ENCODE results near the gene AGO3. TPM values are rescaled to one million over a fixed set of nuclear protein-coding genes. Genes with fewer than 3 reads are reported as not detected.
A peak's percentile ranks its signal among the peaks of the same experiment; 100 is the strongest.

Gene AGO3
- total and polyA plus RNA-seq, 2 of the 13 experiments (the other 11 are each of a cell fraction or from before 2014, with no cell fraction given): 21.2 to 27.1 TPM

- FAIRE-seq (no peak), ATAC-seq (no peak; the same call in 2 of the 3 replicates), DNase-seq (ENCODE audit: low spot score) (no peak)
- no peak overlapping the region for H2AFZ ChIP-seq (ENCODE audit: low read length)
- BruUV-seq (replicated peaks): no TSS peak
- peak overlapping the region; percentile 91 for H3K4me2 ChIP-seq (ENCODE audit: low read depth, low read length)
- CTCF ChIA-PET (ENCODE audit: low intra/inter-chr PET ratio, low total read pairs): no interaction called here
- H3K79me2 ChIP-seq (ENCODE audit: insufficient read depth, low read length): no peaks in the 10 kb centered on the region
- 59% methylated on average over 5 of the region's 5 CpGs for WGBS (ENCODE audit: low lambda C conversion rate)
- no peak overlapping the region; the same call in 1 of the 2 replicates for H3K9ac ChIP-seq (ENCODE audit: insufficient read depth, low read depth, low read length)
- intact Hi-C loops (cut with micrococcal nuclease; ENCODE audit: unreplicated experiment) (no loop called here), in situ Hi-C loops (cut with HindIII; ENCODE audit: extremely low pct_ligation_motif_present, low pct_unique_long_range_greater_than_20kb) (no loop called here)
- no peaks in the 10 kb centered on the region for H4K20me1 ChIP-seq (ENCODE audit: insufficient read depth, low read length)
- peaks cover 4 to 23% of the 10 kb centered on the region in 2 experiments; a peak in 2 of 5 replicates for H3K27me3 ChIP-seq (ENCODE audit: control insufficient read depth in 1 of 2, insufficient read depth in 2 of 2, low read length in 2 of 2)
- TF ChIP-seq MTF1 (CRISPR knock-in tag; IDR thresholded peaks at IDR 0.05) (no peak), ZMYM3 (CRISPR knock-in tag; IDR thresholded peaks at IDR 0.05) (peak; percentile 60)
- H3K9me3 ChIP-seq (ENCODE audit: low read length): no peaks in the 10 kb centered on the region
- no peaks in the 10 kb centered on the region for H3K36me3 ChIP-seq (replicated peaks in 1 of 2; ENCODE audit: control insufficient read depth in 1 of 2, insufficient read depth in 2 of 2, low read length in 2 of 2)
- H3K27ac ChIP-seq (ENCODE audit: extremely low read length, insufficient read depth, low read length): no peak overlapping the region
- H3K4me1 ChIP-seq (ENCODE audit: insufficient read depth, low read length): peaks cover 32% of the 10 kb centered on the region
- peak overlapping the region in 1 of 3 experiments; percentile 69; a peak in 1 of 6 replicates for H3K4me3 ChIP-seq (replicated peaks in 1 of 3; ENCODE audit: insufficient read depth in 1 of 3, low read depth in 2 of 3, low read length in 3 of 3)
- POLR2A ChIA-PET: interaction anchor here (0.6 to 1.9 kb wide), 4 partner anchors 8 to 446 kb away, joined by 3 to 7 read pairs (median 4); no protein-coding TSS in a partner anchor
Measured at GRCh38 chr1:36114371-36114770, 183.5 kb downstream of the AGO3 start.

- WGBS (ENCODE audit: low lambda C conversion rate): 5% methylated on average over 4 of the region's 18 CpGs
- no peak for FAIRE-seq
- intact Hi-C loops (cut with micrococcal nuclease; ENCODE audit: unreplicated experiment): no loop called here
- ChIA-PET POLR2A (interaction anchor here (1.2 to 1.9 kb wide), 4 partner anchors 9 to 191 kb away, joined by 3 to 7 read pairs (median 5); no protein-coding TSS in a partner anchor), CTCF (ENCODE audit: low intra/inter-chr PET ratio, low total read pairs) (no interaction called here)
- peak overlapping the region; percentile 91 for H3K4me2 ChIP-seq (ENCODE audit: low read depth, low read length)
- no peaks in the 10 kb centered on the region for H4K20me1 ChIP-seq (ENCODE audit: insufficient read depth, low read length)
- no peaks in the 10 kb centered on the region for H3K9me3 ChIP-seq (ENCODE audit: low read length)
- peak overlapping the region; percentile 41; the same call in 1 of the 2 replicates for H3K9ac ChIP-seq (ENCODE audit: insufficient read depth, low read depth, low read length)
- no peaks in the 10 kb centered on the region for H3K79me2 ChIP-seq (ENCODE audit: insufficient read depth, low read length)
- DNase-seq (ENCODE audit: low spot score): no peak
- no peaks in the 10 kb centered on the region for H3K36me3 ChIP-seq (replicated peaks in 1 of 2; ENCODE audit: control insufficient read depth in 1 of 2, insufficient read depth in 2 of 2, low read length in 2 of 2)
- H3K4me1 ChIP-seq (ENCODE audit: insufficient read depth, low read length): peaks cover 41% of the 10 kb centered on the region
- no TSS peak for BruUV-seq (replicated peaks)
- H3K4me3 ChIP-seq (replicated peaks in 1 of 3; ENCODE audit: insufficient read depth in 1 of 3, low read depth in 2 of 3, low read length in 3 of 3): peak overlapping the region; percentile 53 to 69 (median 65)
- H3K27ac ChIP-seq (ENCODE audit: extremely low read length, insufficient read depth, low read length): no peak overlapping the region
- peak; percentile 63 for ATAC-seq
- peak overlapping the region; percentile 19 for H2AFZ ChIP-seq (ENCODE audit: low read length)
- peaks cover 4 to 23% of the 10 kb centered on the region in 2 experiments; a peak in 2 of 5 replicates for H3K27me3 ChIP-seq (ENCODE audit: control insufficient read depth in 1 of 2, insufficient read depth in 2 of 2, low read length in 2 of 2)
- in situ Hi-C loops (cut with HindIII; ENCODE audit: extremely low pct_ligation_motif_present, low pct_unique_long_range_greater_than_20kb): no loop called here
- TF ChIP-seq TGIF2 (CRISPR knock-in tag; IDR thresholded peaks at IDR 0.05) (no peak), REPIN1 (CRISPR knock-in tag; IDR thresholded peaks at IDR 0.05; ENCODE audit: borderline replicate concordance, low read depth) (no peak), SNAPC5 (CRISPR knock-in tag; IDR thresholded peaks at IDR 0.05; ENCODE audit: borderline replicate concordance) (no peak), FOXM1 (CRISPR knock-in tag; IDR thresholded peaks at IDR 0.05) (no peak), THAP11 (CRISPR knock-in tag; IDR thresholded peaks at IDR 0.05) (peak; percentile 20; the same call in 1 of the 2 replicates), ZNF768 (CRISPR knock-in tag; IDR thresholded peaks at IDR 0.05) (peak; percentile 43; the same call in 1 of the 2 replicates), DDIT3 (CRISPR knock-in tag; IDR thresholded peaks at IDR 0.05) (no peak), RBM39 (IDR thresholded peaks at IDR 0.05; ENCODE audit: low read depth, low read length, poor library complexity, severe bottlenecking) (no peak), MED8 (CRISPR knock-in tag; IDR thresholded peaks at IDR 0.05; ENCODE audit: insufficient replicate concordance) (no peak), JUN (CRISPR knock-in tag; IDR thresholded peaks at IDR 0.05) (no peak), ESRRA (CRISPR knock-in tag; IDR thresholded peaks at IDR 0.05; ENCODE audit: low read depth) (peak; percentile 40; the same call in 1 of the 2 replicates), GTF3A (CRISPR knock-in tag; conservative IDR thresholded peaks at IDR 0.05) (no peak), ZFY (CRISPR knock-in tag; IDR thresholded peaks at IDR 0.05) (peak; percentile 67), LBX2 (CRISPR knock-in tag; IDR thresholded peaks at IDR 0.05; ENCODE audit: borderline replicate concordance) (no peak), NFRKB (IDR thresholded peaks at IDR 0.05) (no peak), GZF1 (CRISPR knock-in tag; IDR thresholded peaks at IDR 0.05) (no peak)
Measured at GRCh38 chr1:36115200-36115669, 184.3 kb downstream of the AGO3 start.
